HS-5 (cell line): ENCODE results near the gene PCDH15.

Experiments
- DNase-seq: peaks from one replicate; pipeline ENCODE4 v3.0.0-alpha.2; 2012; ENCODE audit warnings: low read depth

PCDH15 gene

DNA sequence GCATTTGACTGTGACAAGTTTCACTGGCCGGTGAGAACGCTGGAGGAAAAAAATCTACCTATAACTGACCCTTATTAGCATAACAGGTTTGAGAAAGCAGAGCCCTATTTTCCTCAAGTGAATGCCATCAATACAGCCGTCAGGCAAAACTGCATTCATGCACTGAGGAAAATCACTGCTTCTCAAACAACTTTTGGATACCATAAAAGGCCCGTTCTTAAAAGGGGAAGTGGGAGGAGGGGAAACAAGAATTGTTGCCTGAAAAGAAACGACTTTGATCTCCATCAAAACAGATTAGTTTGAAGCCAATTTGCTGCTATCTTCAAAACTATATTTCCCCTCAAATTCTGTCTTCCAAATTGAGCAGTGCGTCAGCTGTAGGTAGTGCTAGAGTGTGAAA lies 670.6 kb downstream of the PCDH15 start:
- no peak for DNase-seq

- DNase-seq, result no peak
Observed at GRCh38 chr10:54125098-54125747, 675.8 kb downstream of the PCDH15 start.

- no peak for DNase-seq
Observed at GRCh38 chr10:54124209-54124885, 676.7 kb downstream of the PCDH15 start.

DNA sequence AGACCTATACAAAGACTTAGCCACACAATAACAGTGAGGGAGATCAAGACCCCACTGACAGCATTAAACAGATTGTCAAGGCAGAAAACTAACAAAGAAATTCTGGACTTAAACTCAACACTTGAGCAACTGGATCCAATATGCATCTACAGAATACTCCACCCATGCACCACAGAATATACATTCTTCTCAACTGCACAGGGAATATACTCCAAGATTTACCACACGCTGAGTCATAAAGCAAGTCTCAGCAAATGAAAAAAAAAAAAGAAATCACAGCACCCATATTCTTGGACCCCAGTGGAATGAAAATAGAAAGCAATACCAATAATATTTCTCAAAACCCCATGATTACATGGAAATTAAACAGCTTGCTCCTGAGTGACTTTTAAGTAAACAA lies 680.2 kb downstream of the PCDH15 start:
- no peak for DNase-seq

DNA sequence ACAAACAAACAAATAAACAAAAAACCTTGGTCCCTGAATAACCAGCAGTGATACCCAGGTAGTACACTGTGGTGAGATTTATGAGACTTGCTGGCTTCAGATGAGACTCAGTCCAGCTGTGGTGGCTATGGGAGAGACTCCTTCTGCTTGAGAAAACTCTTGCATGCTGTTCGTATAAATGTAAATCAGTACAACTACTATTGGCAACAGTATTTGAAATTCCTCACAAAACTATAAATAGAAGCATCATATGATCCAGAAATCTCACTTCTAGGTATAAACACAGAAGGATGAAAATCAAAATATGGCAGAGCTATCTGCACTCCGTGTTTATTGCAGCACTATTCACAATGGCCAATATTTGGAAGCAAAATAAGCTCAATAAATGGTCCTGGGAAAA lies 692.1 kb downstream of the PCDH15 start:
- no peak for DNase-seq

DNA sequence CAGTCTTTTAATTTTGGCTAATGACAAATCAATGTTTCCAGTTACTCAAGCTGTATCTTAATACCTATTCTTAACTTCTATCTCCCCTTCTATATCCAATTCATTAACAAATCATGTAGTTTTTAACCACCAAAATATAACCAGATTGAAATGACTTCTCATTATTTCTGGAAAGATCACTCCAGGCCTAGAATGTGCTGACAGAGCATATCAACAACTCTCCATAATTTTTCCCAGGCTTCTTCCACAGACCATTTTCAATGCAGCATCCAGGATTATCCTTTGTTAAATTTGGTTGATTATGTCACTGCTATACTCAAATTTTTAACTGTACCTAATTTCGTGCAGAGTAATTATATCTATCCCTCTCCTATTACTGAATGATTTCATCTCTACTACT lies 704.1 kb downstream of the PCDH15 start:
- DNase-seq, result no peak

DNA sequence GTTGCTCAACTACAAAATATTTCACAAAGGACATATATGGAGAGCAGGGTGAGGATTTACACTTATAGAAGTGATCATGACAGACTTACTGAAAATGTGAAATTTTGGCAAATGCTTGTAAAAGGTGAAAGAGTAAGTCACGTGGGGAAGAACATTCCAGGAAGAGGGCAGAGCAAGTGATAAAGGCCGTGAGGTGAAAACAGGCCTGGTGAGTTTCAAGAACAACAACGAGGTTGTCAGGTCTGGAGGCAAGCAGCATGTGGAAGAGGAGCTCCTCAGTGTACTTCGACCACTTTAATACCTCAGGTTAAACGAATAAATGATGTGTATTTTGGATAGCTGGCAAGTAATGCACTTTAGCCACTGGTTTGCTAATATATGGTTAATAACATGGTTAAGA lies 706.7 kb downstream of the PCDH15 start:
- DNase-seq, result no peak

- no peak for DNase-seq
Observed at GRCh38 chr10:54091237-54091636, 709.8 kb downstream of the PCDH15 start.

DNA sequence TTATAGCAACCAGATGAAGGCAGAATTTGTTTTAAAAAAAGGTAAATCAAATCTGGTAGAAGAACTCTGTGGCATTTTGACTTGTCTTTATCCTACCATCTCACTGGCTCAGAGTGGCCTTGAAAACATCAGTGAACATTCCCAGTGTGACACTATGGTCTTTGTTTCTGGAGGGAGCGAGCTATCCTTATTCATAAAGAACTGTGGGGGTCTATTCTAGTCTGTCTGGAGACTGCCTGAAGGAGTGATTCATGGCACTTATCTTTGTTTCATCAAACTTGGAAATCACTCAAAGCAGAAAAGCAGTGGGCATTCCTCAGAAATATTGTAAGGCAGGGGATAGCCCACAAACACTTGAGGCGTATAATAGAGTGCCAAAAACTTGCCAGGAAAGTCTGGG lies 719.1 kb downstream of the PCDH15 start:
- no peak for DNase-seq

DNA sequence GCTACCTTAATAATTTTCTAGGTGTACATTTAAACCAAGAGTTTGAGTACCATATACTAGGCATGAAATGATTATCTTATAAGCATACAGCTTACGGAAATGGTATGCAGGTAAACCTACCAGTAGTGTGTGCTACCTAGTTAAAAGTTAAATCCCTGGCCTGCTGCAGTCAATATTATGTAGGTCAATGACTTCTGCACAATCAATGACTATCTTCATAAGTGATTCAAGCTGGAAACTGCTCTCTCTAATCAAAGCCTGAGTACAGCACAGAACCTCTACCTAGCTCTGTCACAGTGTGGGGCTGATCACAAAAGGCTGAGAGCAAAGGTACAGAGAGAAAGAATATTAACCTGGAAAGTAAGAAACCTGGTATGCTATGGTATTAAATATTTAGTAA lies 733.7 kb downstream of the PCDH15 start:
- no peak for DNase-seq

GRCh38 chr10:54066646-54067045 lies 734.4 kb downstream of the PCDH15 start:
- DNase-seq, result no peak

- no peak for DNase-seq
Observed at GRCh38 chr10:54065106-54065505, 735.9 kb downstream of the PCDH15 start.

DNA sequence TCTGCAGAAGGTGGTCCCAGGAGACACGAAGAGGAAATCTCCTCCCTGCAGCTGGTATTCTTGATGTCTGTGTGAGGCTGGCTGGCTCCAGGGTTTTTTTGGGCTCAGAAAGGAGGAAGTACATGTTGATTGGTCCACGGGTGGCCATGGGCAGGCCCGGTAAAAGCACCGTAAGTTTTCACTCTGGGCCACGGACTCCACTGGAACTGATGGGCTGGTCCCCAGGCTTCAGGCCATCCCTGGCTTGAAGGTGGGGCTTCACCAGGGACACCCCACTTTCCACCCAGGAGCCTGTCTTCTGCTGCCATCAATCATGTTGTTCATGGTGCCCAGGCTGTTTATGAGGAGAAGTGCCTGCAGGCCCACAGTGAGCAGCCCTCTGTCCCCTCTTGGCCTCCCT lies 736.8 kb downstream of the PCDH15 start:
- DNase-seq, result no peak

DNA sequence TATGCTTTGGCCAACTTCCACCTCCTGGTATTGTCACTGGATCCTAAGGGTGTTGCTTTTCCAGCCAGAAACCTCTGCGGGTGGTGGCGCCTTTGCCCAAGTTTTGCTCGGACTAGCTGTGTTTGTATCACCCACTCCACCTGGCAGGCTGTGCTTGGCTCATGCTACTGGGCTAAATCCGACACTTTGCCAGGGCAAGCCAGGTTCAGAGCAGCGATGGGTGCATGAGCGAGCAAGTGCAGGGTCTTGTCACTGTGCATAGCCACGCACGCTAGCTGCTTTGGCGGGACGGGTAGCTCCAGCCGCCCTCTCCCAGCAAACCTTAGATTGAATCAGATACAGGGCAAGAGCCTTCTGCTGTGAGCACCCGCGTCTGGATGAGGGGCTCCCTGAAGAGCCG lies 737.5 kb downstream of the PCDH15 start:
- no peak for DNase-seq

DNA sequence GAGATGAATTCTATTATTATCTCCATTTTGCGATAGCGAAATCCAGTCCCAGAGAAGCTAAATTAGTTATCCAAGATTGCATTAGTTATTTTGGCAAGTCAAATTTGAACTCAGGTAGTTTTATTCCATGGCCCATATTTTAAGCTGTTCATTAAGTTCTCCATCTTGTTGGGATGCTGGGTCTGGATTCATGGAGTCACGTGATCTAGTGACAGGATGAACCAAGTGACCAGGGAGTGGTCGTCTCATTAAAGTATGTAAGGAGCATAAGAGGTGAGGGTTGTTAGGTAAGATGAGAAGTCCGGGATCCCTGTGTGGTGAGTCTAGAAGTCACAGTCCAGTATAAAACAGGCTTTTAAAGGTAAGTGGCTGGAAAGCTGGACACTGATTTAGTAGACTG lies 740.5 kb downstream of the PCDH15 start:
- no peak for DNase-seq

- no peak for DNase-seq
Observed at GRCh38 chr10:54057357-54057756, 743.7 kb downstream of the PCDH15 start.

GRCh38 chr10:54026340-54026739 lies 774.7 kb downstream of the PCDH15 start:
- DNase-seq, result no peak

- no peak for DNase-seq
Observed at GRCh38 chr10:54011117-54011516, 789.9 kb downstream of the PCDH15 start.

- no peak for DNase-seq
Observed at GRCh38 chr10:54010337-54010933, 790.6 kb downstream of the PCDH15 start.

GRCh38 chr10:54009672-54010071 lies 791.4 kb downstream of the PCDH15 start:
- no peak for DNase-seq

GRCh38 chr10:54002077-54002476 lies 799.0 kb downstream of the PCDH15 start:
- no peak for DNase-seq

GRCh38 chr10:53997953-53998352 lies 803.1 kb downstream of the PCDH15 start:
- DNase-seq, result no peak

- DNase-seq, result no peak
Observed at GRCh38 chr10:53990799-53991238, 810.2 kb downstream of the PCDH15 start.

GRCh38 chr10:53983431-53983830 lies 817.6 kb downstream of the PCDH15 start:
- DNase-seq, result no peak
